NCI-H2029 treated with DMSO at 0.1 percent for 48 hours (cell line): Measurements from ENCODE around the gene SPNS2.

ENCODE experiments used
- DNase-seq: peaks from one replicate; lab custom pipeline; 2025; lab: John Stamatoyannopoulos, UW

SPNS2 gene

DNA sequence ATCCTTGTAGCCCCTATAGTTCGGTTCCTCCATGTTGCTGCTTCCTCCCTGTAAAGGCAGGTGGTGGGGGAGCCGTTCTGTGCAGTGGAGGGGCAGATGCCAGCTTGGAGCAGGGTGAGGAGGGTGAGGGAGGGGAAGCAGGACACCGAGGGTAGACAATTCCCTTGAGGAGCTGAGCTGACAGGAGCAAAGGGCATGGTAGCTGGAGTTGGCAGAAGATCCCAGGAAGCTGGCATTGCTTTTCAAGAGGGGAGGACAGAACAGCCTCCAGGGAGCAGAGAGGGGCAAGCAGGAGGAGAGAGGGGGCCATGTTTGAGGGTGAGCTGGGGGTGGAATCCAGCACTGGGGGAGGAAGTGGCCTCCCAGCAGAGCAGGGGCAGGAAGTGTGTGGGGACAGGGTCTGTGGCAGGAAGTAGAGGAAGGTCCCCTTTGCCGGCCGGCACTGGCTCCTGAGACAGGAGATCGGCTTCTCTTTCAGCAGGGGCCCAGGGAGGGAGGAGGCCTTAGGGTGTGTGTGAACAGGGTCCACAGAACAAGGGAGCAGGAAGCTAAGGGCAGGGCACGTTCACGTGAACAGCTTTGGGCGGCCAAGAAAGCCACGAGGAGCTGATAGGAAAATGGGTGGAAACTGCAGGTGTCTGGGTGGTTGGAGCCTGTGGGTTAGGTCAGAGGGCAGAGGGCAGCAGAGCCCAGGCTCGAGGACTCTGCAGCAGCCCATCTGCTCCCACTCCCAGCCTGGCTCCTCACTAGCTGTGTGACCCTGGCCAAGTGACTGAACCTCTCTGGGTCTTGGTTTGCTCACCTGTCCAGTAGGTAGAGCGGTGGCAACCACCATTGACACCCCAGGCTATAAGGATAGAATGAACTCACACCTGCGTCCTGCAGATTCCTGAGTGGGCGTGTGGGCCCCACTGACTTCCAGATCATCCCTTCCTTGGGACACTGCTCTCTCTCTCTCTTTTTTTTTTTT, 17.5 kb upstream of the SPNS2 start:
- DNase-seq = no peak

DNA sequence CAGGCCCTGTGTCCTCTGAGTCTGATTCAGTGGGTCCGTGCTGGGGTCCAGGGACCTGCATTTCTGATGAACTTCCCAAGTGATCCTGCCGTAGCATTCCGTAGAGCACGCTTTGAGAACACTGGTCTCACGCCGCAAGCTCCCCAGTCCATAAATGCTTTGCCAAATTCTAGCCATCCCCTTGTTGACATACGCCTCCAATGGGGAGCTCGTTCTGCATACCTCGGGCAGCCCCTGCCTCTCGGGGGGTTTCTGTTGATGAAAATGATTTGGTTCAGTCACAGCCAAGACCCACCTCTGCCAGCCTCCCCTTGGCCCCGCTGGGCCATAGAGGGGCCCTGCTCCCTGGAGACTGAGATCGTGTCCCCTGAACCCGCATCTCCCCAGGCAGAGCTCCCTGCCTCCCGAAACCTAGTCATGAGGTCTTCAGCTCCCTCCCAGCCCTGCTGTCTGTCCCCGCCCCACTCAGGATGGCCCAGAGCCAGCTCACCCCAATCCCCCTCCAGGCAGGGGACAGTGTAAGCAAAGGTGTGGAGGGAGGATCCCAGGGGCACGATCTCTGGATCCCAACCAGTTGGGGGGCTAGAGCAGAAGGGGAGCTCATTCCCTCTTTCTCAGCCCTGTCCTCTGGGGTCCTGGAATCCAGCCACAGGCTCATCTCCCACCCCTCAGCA, 16.2 kb upstream of the SPNS2 start:
- no peak for DNase-seq

GRCh38 chr17:4483012-4483840, 15.5 kb upstream of the SPNS2 start:
- no peak for DNase-seq

DNA sequence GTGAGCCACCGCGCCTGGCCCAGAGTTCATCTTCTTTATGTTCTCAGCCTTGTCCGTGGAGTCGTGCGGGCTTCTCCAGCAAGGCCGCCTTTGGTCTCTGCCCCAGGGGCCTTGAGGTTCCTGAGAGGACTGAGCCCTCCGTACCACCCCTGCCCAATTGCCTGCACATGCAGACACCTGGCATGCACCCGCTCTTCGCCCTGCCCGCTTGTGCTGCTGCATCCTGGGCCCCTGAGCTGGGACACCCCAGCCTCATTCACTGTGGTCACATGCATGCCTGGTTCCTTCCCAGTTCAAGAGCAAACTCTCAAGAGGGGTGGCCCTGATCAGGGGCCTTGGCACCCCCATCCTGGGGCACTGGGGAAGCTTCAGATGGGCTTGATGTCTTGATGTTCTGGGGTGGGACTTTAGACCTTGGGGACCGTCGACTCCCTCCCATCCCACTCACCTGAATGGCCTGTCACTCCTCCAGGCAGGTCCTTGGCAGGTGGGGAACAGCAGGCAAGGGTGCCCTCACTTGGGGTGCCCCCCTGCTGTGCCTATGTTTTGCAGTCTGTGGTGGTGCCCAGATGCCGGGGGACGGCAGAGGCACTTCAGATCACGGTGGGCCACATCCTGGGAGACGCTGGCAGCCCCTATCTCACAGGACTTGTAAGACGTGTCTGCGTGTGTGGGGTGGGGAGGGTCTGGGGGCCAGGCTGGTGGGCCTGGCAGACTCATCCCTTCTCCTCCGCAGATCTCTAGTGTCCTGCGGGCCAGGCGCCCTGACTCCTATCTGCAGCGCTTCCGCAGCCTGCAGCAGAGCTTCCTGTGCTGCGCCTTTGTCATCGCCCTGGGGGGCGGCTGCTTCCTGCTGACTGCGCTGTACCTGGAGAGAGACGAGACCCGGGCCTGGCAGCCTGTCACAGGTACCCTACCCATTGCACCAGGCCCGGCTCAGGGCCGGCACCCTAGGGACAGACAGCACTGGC, 12.7 kb upstream of the SPNS2 start:
- no peak for DNase-seq

- DNase-seq = no peak
These were observed 11.4 kb upstream of the SPNS2 start for GRCh38 chr17:4487296-4487695.

DNA sequence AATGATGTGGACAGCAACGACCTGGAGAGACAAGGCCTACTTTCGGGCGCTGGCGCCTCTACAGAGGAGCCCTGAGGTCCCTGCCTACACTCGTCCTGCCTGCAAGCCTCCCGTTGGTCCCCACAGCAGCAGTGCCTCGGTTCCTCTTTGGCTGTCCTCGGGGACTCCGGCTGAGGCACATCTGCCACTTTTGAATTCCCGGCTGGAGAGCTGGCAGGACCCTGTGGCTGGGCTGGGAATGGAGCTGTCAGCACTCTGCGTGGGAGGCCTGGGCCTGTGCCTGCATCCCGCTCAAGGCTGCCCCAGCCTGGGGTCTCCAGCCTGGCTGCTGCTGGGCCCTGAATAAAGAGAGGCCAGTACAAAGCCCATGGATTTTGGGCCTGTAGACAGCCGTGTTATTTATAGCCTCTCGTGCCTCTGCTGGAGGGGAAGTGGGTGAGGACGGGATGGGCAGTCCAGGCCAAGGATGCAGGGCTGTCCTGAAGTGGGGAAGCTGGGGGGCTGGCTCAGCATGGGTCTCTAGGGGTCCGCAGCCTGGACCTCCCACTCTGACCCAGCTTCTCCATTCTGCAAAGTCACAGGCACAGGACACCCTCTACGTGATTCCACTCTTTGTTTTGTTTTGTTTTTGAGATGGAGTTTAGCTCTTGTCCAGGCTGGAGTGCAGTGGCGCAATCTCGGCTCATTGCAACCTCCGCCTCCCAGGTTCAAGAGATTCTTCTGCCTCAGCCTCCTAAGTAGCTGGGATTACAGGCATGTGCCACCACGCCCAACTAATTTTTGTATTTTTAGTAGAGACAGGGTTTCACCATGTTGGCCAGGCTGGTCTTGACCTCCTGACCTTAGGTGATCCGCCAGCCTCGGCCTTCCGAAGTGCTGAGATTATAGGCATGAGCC, 10.6 kb upstream of the SPNS2 start:
- no peak for DNase-seq

GRCh38 chr17:4488989-4489595, 9.6 kb upstream of the SPNS2 start:
- no peak for DNase-seq

DNA sequence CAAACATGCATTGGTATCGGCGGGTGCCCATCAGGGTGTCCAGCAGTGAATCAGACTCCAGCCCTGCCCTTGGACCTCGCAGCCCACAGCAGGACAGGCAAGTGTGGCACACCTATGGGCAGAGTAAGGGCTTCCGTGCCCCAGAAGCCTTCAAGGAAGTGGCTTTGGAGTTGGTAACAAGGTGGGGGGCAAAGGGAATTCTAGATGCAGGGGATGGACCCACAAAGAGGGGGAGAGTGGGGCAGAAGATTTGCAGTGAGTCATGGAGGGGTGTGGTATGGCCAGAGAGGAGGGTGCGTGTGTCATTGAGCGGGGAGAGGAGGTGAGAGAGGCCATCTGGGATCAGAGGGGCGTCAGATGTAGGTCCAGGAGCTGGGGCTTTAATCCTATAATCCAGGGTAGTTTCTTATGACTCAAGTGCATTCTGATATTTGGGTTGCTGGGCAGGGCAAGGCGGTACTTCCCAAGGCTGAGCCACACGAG, 8.5 kb upstream of the SPNS2 start:
- DNase-seq = no peak

GRCh38 chr17:4490637-4491061, 8.0 kb upstream of the SPNS2 start:
- DNase-seq = no peak

DNA sequence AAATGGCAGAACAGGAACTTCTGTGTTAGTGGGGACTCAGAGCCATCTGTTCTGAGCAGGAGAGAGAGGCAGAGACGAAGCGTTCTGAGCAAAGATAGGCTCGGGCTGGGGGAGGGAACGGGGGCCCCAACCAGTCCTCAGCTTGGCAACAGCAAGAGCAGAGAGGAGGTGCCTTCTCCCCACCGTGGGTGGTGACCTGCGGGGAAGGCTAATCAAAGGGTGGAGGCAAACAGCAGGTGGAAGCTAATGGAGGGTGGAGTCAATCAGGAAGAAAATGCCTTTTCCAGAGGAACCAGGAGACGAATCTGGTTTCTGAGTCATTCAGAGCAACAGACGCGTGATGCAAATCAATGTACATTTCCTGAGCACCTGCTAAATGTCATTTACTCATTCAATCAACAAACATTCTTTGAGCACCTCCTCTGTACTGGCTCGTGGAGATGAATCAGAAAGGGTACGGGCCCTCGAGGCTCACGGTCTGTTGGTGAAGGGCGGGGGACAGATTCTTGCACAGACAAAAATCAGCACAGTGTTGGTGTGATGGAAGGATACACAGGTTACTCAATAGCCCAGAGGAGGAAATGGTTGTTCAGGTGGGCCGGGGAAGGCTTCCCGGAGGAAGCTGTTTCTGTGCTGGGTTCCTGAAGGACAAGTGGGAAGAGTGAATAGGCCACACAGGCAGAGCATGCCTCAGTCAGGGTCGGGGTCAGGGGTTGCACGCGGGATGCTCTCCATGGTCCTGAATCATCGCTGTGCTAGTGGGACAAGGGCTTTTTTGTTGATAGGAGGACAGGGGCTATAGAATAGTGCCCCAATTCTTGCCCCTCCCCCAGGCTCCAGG, 5.7 kb upstream of the SPNS2 start:
- no peak for DNase-seq

DNA sequence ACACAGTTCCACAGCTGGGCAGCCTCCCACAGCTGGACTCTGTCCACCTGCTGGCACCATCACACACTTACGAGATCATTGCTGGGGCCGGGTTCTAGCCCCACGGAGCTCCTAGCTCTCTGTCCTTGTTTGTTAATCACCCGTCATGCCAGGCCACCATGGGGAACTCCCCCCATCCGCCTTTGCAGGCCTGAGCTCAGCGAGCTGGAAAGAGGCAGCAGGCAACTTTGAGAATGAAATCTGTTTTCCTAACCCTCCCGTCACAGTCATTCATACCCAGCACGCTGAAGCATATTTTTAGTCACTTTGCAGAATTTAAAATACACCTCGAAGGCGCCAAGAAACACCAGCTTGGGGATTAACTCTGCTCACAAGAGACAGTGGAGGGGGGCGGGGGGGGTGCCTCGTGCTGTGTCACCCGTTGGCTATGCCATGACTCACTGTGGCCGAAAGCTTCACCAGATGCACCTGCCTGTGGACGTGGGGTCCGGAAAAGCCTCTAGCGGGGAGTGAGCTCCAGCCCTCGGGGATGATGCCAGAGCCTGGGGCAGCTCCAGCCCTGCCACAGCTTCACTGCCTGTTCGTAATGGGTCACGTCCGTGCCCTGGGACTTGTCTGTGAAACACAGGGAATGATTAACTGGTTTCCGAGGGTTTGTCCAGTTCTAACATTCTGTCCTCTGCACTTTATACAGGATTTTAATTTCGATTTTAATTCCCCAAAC, 1.4 kb upstream of the SPNS2 start:
- DNase-seq = no peak

GRCh38 chr17:4499431-4500190, 930 bp downstream of the SPNS2 start:
- no peak for DNase-seq

- no peak for DNase-seq
These were observed 1.5 kb downstream of the SPNS2 start for GRCh38 chr17:4500191-4500571.

GRCh38 chr17:4501295-4501949, 2.7 kb downstream of the SPNS2 start:
- DNase-seq = no peak

DNA sequence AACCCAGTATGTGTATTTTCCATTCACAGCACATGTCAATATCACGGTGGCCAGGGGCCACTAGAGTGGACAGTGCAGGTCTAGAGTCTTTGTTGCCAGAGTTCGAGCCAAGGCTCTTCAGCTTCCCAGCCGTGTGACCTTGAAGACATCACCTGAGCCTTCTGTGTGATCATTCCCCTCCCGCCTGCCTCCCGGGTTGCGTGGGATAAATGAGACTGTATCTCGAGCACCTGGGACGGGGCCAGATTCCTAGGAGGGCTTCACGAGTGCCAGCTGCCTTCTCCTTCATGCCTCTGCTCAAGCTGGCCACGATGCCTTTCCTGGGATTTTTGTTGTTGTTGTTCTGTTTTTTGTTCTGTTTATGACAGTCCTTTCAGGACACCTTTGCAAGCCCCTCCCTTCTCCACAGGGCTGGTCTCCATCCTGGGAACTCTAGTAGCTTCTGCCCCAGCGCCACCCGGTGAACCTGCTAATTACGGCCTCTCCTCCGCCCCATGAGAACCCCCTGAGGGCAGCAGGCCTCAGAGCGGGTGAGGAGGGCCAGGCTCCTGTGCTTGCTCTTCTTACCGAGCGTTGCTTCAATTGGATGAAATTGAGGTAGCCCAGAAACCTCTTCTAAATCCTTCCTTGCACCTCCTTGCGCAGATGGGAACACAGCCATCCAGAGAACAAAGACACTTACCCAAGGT, 3.9 kb downstream of the SPNS2 start:
- no peak for DNase-seq
